GM12878 (cell line): ENCODE measurements around the gene FGD3. TPM values are rescaled to one million over a fixed set of nuclear protein-coding genes. Genes with fewer than 3 reads are reported as not detected.

Experiments
- ATAC-seq: fragments of 200-7000 bp; cut with Tn5 transposase; 3 replicates; pipeline ENCODE4 v1.9.1; 2020; ENCODE audit warnings: mild to moderate bottlenecking, moderate library complexity
- BruUV-seq: library from RNA; stranded (reverse); fragments of 400-500 nt; replicated peaks from 2 replicates; lab custom pipeline; 2021; lab: Mats Ljungman, UMichigan
- CTCF ChIA-PET: fragments of 300-600 bp; sonication (Branson Sonifier 250); formaldehyde crosslinking; extraction: SDS; loops from one replicate; lab custom pipeline; 2021; ENCODE audit warnings: inconsistent platforms; lab: Yijun Ruan, JAX
- POLR2A ChIA-PET: fragments of 350-600 bp; formaldehyde crosslinking; extraction: SDS; loops from one replicate; lab custom pipeline; 2021; ENCODE audit warnings: inconsistent platforms; lab: Charles Lee
- RAD21 ChIA-PET: fragments of 300-600 bp; sonication (Branson Sonifier 250); formaldehyde crosslinking; loops from one replicate; lab custom pipeline; 2023; ENCODE audit warnings: antibody characterized with exemption; ENCODE audit not compliant: unreplicated experiment; lab: Charles Lee
- SMC1A ChIA-PET: fragments of 300-600 bp; sonication (Branson Sonifier 250); formaldehyde crosslinking; loops from one replicate; lab custom pipeline; 2023; ENCODE audit not compliant: unreplicated experiment, uncharacterized antibody; lab: Charles Lee
- DNase-seq: peaks from one replicate; pipeline ENCODE4 v3.0.0-alpha.2; 2011; ENCODE audit warnings: low read depth, low spot score
- FAIRE-seq: peaks from 3 replicates; lab custom pipeline; 2011; peaks lifted over from hg19 to GRCh38; lab: Jason Lieb, UNC
- H2AFZ ChIP-seq: 2 replicates; pipeline ENCODE4 v1.6.0; 2011; ENCODE audit warnings: low read depth, low read length, control low read depth; ENCODE audit not compliant: control insufficient read depth
- H3K27ac ChIP-seq: 2 replicates; pipeline ENCODE4 v1.5.1; 2011; ENCODE audit warnings: control low read depth; ENCODE audit not compliant: control insufficient read depth, insufficient read depth
- H3K27me3 ChIP-seq, 2 experiments: replicated peaks in 1 of 2; 2 replicates each; pipeline versions ENCODE4 v1.6.0 to v1.6.1; 2011; ENCODE audit warnings: low read length in 1 of 2; ENCODE audit not compliant: control insufficient read depth in 2 of 2, insufficient read depth in 2 of 2
- H3K36me3 ChIP-seq, 2 experiments: 2 replicates each; pipeline ENCODE4 v1.5.1; 2011; ENCODE audit warnings: low read length in 1 of 2; ENCODE audit not compliant: control insufficient read depth in 2 of 2, insufficient read depth in 2 of 2
- H3K4me1 ChIP-seq: 2 replicates; pipeline ENCODE4 v1.6.1; 2011; ENCODE audit warnings: mild to moderate bottlenecking, low read length, moderate library complexity, mixed read lengths; ENCODE audit not compliant: control insufficient read depth, insufficient read depth
- H3K4me2 ChIP-seq: 2 replicates; pipeline ENCODE4 v1.6.0; 2011; ENCODE audit warnings: control low read depth; ENCODE audit not compliant: control insufficient read depth, insufficient read depth
- H3K4me3 ChIP-seq: fragments of 200-600 bp; sonication (generic); 2 replicates; pipeline ENCODE4 v1.5.1; 2016
- H3K79me2 ChIP-seq: 2 replicates; pipeline ENCODE4 v1.6.0; 2011; ENCODE audit warnings: low read length; ENCODE audit not compliant: control insufficient read depth, insufficient read depth
- H3K9ac ChIP-seq: 2 replicates; pipeline ENCODE4 v1.8.0; 2011; ENCODE audit warnings: low read length, control low read depth, mixed read lengths; ENCODE audit not compliant: control insufficient read depth, insufficient read depth
- H3K9me3 ChIP-seq: replicated peaks from 3 replicates; pipeline ENCODE4 v1.5.1; 2011; ENCODE audit warnings: mild to moderate bottlenecking, low read length; ENCODE audit not compliant: control insufficient read depth, insufficient read depth
- H4K20me1 ChIP-seq: 2 replicates; pipeline ENCODE4 v1.6.0; 2011; ENCODE audit not compliant: control insufficient read depth, insufficient read depth
- ETV6 ChIP-seq, 2 experiments: fragments of 450-650 bp in 1 of 2; IDR thresholded peaks in 1 of 2; conservative IDR thresholded peaks in 1 of 2; 2 replicates each; pipeline ENCODE4 v1.6.1; 2014; ENCODE audit warnings: antibody characterized with exemption in 1 of 2, borderline replicate concordance in 1 of 2, low read depth in 1 of 2, mild to moderate bottlenecking in 1 of 2, moderate library complexity in 1 of 2
- KLF5 ChIP-seq: fragments of 450-650 bp; IDR thresholded peaks from 2 replicates; pipeline ENCODE4 v1.6.1; 2014; ENCODE audit warnings: mild to moderate bottlenecking; ENCODE audit not compliant: partially characterized antibody
- LARP7 ChIP-seq: fragments of 450-650 bp; IDR thresholded peaks from 2 replicates; pipeline ENCODE4 v1.6.1; 2017; ENCODE audit warnings: mild to moderate bottlenecking
- MAX ChIP-seq: IDR thresholded peaks from 2 replicates; pipeline ENCODE4 v1.6.1; 2012; ENCODE audit warnings: low read depth, low read length, improper control_type of control experiment
- MYB ChIP-seq: fragments of 150-350 bp; IDR thresholded peaks from 2 replicates; pipeline ENCODE4 v1.6.1; 2014; ENCODE audit warnings: mild to moderate bottlenecking, low read depth, low read length, borderline replicate concordance
- NFYB ChIP-seq: IDR thresholded peaks from 2 replicates; pipeline ENCODE4 v1.6.1; 2011; ENCODE audit warnings: low read depth, mild to moderate bottlenecking, low read length, improper control_type of control experiment, moderate library complexity; ENCODE audit not compliant: insufficient read depth
- PAX8 ChIP-seq: fragments of 450-650 bp; IDR thresholded peaks from 2 replicates; pipeline ENCODE4 v1.6.1; 2017; ENCODE audit warnings: mild to moderate bottlenecking, moderate library complexity
- RELA ChIP-seq: fragments of 450-650 bp; IDR thresholded peaks from 2 replicates; pipeline ENCODE4 v1.8.0; 2014; ENCODE audit warnings: borderline replicate concordance; ENCODE audit not compliant: partially characterized antibody
- REST ChIP-seq: IDR thresholded peaks from 2 replicates; pipeline ENCODE4 v1.6.1; 2012; ENCODE audit warnings: mild to moderate bottlenecking, low read depth, low read length
- TAF1 ChIP-seq: IDR thresholded peaks from 2 replicates; pipeline ENCODE4 v1.6.1; 2011; ENCODE audit warnings: mild to moderate bottlenecking, low read depth, low read length, borderline replicate concordance
- WGBS: methylation state at CpG from one replicate; pipeline ENCODE4 v1.1.6; 2016; ENCODE audit warnings: low lambda C conversion rate; ENCODE audit not compliant: insufficient replicate concordance, insufficient coverage; ENCODE audit errors: missing lambda C conversion rate; 5-methylcytosine and 5-hydroxymethylcytosine counted together
- in situ Hi-C: fragments of 300-500 bp; cut with MboI; formaldehyde crosslinking; loops from 9 replicates; pipeline ENCODE4 v1.14.3; 2018; ENCODE audit warnings: mixed read lengths
- intact Hi-C: fragments of 100-400 bp; cut with micrococcal nuclease; formaldehyde crosslinking; loops from one replicate; pipeline ENCODE4 v1.14.2; 2022; ENCODE audit not compliant: unreplicated experiment
- polyA plus RNA-seq, 11 experiments: library from polyadenylated mRNA; depleted of rRNA in 4 of 11; unstranded in 6 of 11; stranded (reverse) in 5 of 11; fragments of >200 nt; fragmentation: Nextera tagmentation in 4 of 11; fragmentation: Illumina TruSeq in 1 of 11; extraction: Ambion mirVana in 4 of 11; extraction: Trizol in 1 of 11; gene quantifications; 1 replicate in 1 of 11; 2 replicates in 10 of 11; pipeline versions ENCODE4 v1.2.1 to v1.2.3, GENCODE V29; 2011 to 2016; ENCODE audit warnings: inconsistent platforms in 2 of 11, missing spikeins in 2 of 11, low read depth in 1 of 11
- total RNA-seq, 4 experiments: library from RNA; depleted of rRNA in 3 of 4; stranded (reverse); fragments of >200 nt in 3 of 4; fragmentation: Illumina TruSeq in 1 of 4; extraction: Trizol in 1 of 4; gene quantifications; 2 replicates each; pipeline versions ENCODE4 v1.2.1 to v1.2.3, GENCODE V29; 2013 to 2021
- TF ChIP-seq, protein P1 (sequence below): IDR thresholded peaks from 2 replicates; pipeline ENCODE4 v1.6.1; 2012; ENCODE audit warnings: low read depth, low read length, improper control_type of control experiment

FGD3 gene
- total and polyA plus RNA-seq, 10 of the 15 experiments (the other 5 are each of a cell fraction or from before 2014, with no cell fraction given): 0.26 to 18.1 (median 12.4) TPM

DNA sequence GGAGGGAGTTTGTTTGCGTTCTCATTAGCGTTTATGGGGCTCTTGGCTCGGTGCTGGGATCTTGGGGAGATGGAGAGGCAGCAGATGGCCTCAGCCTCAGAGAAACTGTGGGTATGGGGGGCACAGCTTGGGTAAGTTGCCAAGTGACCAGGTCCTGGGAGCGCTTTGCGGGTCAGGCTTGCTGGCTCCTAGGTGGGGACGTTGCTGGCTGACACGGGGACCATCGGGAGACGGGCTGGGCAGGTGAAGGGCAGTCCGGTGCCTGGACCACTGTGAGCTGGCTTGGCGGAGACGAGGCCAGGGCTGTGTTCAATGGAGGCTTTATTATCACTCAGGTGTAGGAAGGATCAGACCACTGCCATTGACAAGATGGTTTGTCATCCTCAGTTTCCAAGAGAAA is 30.0 kb downstream of the FGD3 start:
- POLR2A ChIA-PET: interaction anchor here (0.6 kb wide), 1 partner anchor 1628 kb away, joined by 3 read pairs; no protein-coding TSS in a partner anchor
- peaks cover 13 to 16% of the 10 kb centered on the region in 2 experiments; a peak in 3 of 4 replicates for H3K36me3 ChIP-seq

More for the DNA sequence above, 30.0 kb downstream of the FGD3 start:
- no peaks in the 10 kb centered on the region; the same call in 2 of the 3 replicates for H3K9me3 ChIP-seq
- in situ Hi-C loops (no loop called here), intact Hi-C loops (no loop called here)
- TF ChIP-seq TAF1: no peak
- TF ChIP-seq PAX8: no peak
- TF ChIP-seq MYB: no peak
- TF ChIP-seq KLF5: no peak
- no peak for TF ChIP-seq NFYB
- no peak for TF ChIP-seq MAX
- TF ChIP-seq, protein P1, sequence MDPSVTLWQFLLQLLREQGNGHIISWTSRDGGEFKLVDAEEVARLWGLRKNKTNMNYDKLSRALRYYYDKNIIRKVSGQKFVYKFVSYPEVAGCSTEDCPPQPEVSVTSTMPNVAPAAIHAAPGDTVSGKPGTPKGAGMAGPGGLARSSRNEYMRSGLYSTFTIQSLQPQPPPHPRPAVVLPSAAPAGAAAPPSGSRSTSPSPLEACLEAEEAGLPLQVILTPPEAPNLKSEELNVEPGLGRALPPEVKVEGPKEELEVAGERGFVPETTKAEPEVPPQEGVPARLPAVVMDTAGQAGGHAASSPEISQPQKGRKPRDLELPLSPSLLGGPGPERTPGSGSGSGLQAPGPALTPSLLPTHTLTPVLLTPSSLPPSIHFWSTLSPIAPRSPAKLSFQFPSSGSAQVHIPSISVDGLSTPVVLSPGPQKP: no peak
- no peak for TF ChIP-seq RELA
- no peak for TF ChIP-seq REST
- no peak for TF ChIP-seq LARP7
- no peak for TF ChIP-seq ETV6 (conservative IDR thresholded peaks at IDR 0.05 in 1 of 2, IDR thresholded peaks at IDR 0.05 in 1 of 2; ENCODE audit: borderline replicate concordance in 1 of 2, low read depth in 1 of 2)
- ATAC-seq (no peak), FAIRE-seq (no peak), DNase-seq (no peak)
- H4K20me1 ChIP-seq: no peaks in the 10 kb centered on the region
- no peak overlapping the region for H3K9ac ChIP-seq
- no peak overlapping the region for H3K4me2 ChIP-seq
- H3K27ac ChIP-seq: no peak overlapping the region
- ChIA-PET RAD21 (no interaction called here), SMC1A (no interaction called here), CTCF (no interaction called here)
- H3K27me3 ChIP-seq: no peaks in the 10 kb centered on the region
- H3K4me1 ChIP-seq: peaks cover 6% of the 10 kb centered on the region
- peaks cover 2% of the 10 kb centered on the region; the same call in 1 of the 2 replicates for H3K79me2 ChIP-seq
- H3K4me3 ChIP-seq: no peak overlapping the region
- 94% methylated on average over 12 of the region's 12 CpGs for WGBS
- no TSS peak for BruUV-seq
- H2AFZ ChIP-seq: no peak overlapping the region
